ENCODE measurements around the gene WNT10A. TPM values are rescaled to one million over a fixed set of nuclear protein-coding genes. Genes with fewer than 3 reads are reported as not detected.

The WNT10A gene
- total and polyA plus RNA-seq, 2 donors (not counting 1 experiment from before 2014, with no cell fraction given) = 15.2 to 36.6 TPM

GRCh38 chr2:218897394-218898108 is 16.9 kb downstream of the WNT10A start:
- Histone ChIP-seq H3K4me3 (ENCODE audit: control extremely low read depth in 1 of 5, extremely low read depth in 1 of 5, insufficient read depth in 1 of 5, low read depth in 2 of 5, low read length in 4 of 5) (peak overlapping the region in 4 of 5 experiments; percentile 66 to 68 (median 68)), H2AFZ (ENCODE audit: insufficient read depth, low read depth, low read length, poor library complexity, severe bottlenecking) (peak overlapping the region; percentile 35), H3K4me2 (replicated peaks; ENCODE audit: low read depth, low read length, poor library complexity, severe bottlenecking) (peak overlapping the region; percentile 88), H3K9me3 (ENCODE audit: control extremely low read depth in 1 of 3, control insufficient read depth in 2 of 3, insufficient read depth in 1 of 3, low read length in 2 of 3) (peaks cover 0 to 3% (median 0%) of the 10 kb centered on the region in 3 donors), H4K20me1 (ENCODE audit: control insufficient read depth, insufficient read depth, low read length, poor library complexity, severe bottlenecking) (no peaks in the 10 kb centered on the region), H3K27ac (ENCODE audit: low read length in 2 of 2) (peak overlapping the region; percentile 99 to 100), H3K79me2 (ENCODE audit: control insufficient read depth, insufficient read depth, low read length) (no peaks in the 10 kb centered on the region), H3K9ac (ENCODE audit: low read length) (peak overlapping the region; percentile 92), H3K36me3 (replicated peaks in 1 of 2; ENCODE audit: control extremely low read depth in 1 of 2, control insufficient read depth in 1 of 2, extremely low read depth in 1 of 2, insufficient read depth in 2 of 2, low read length in 1 of 2) (no peaks in the 10 kb centered on the region), H3K27me3 (replicated peaks in 1 of 4; ENCODE audit: control extremely low read depth in 1 of 4, control insufficient read depth in 3 of 4, insufficient read depth in 4 of 4, low read length in 3 of 4) (peaks cover 0 to 27% (median 18%) of the 10 kb centered on the region in 4 experiments), H3K4me1 (ENCODE audit: control insufficient read depth in 2 of 2, insufficient read depth in 2 of 2, low read length in 2 of 2) (peaks cover 50 to 59% of the 10 kb centered on the region in 2 donors)
- no peak for TF ChIP-seq CTCF (IDR thresholded peaks at IDR 0.05)
- TF ChIP-seq EZH2 (IDR thresholded peaks at IDR 0.05; ENCODE audit: borderline replicate concordance, insufficient read depth, low read depth, low read length, poor library complexity, severe bottlenecking) = no peak
- WGBS (ENCODE audit: insufficient coverage) = 2% methylated on average over 29 of the region's 34 CpGs
- peak overlapping the region; percentile 91 for H3K27ac Mint-ChIP-seq
- peak overlapping the region; percentile 87 for H3K4me3 Mint-ChIP-seq
- ChIA-PET CTCF (interaction anchor here (0.9 to 21.8 kb wide), 25 partner anchors 11 to 500 kb away, joined by 3 to 1627 read pairs (median 4); partner anchors contain the start of genes CDK5R2, WNT10A, WNT6 and ZFAND2B), POLR2A (interaction anchor here (0.6 to 9.4 kb wide), 11 partner anchors 12 to 498 kb away, joined by 3 to 490 read pairs (median 5); partner anchors contain the start of genes BCS1L, CTDSP1, TUBA4A and WNT10A)
- H3K9me3 Mint-ChIP-seq (ENCODE audit: insufficient read depth) = no peaks in the 10 kb centered on the region
- peaks cover 30% of the 10 kb centered on the region for H3K27me3 Mint-ChIP-seq
- intact Hi-C loops (cut with micrococcal nuclease) = loop anchor here (1.0 to 5.0 kb wide), 9 partner anchors 21 to 491 kb away; partner anchors contain the start of genes BCS1L, DNAJB2, DNPEP and NHEJ1
- ATAC-seq (ENCODE audit: low read depth) (no peak), DNase-seq (no peak)
- peaks cover 54% of the 10 kb centered on the region for H3K4me1 Mint-ChIP-seq
